Neural cell (in vitro differentiated cells): ENCODE measurements around the gene YWHAE. TPM values are rescaled to one million over a fixed set of nuclear protein-coding genes. Genes with fewer than 3 reads are reported as not detected.

Source experiments
- H2AFZ ChIP-seq: fragments of 200-600, 300-800 bp; sonication (generic), shearing (Covaris generic); 2 replicates; pipeline ENCODE4 v1.6.0; 2014; ENCODE audit warnings: low read depth, mild to moderate bottlenecking, antibody characterized with exemption, low read length, moderate library complexity
- H3F3A ChIP-seq: fragments of 200-600 bp; shearing (Covaris generic); 2 replicates; pipeline ENCODE4 v1.6.1; 2016; ENCODE audit warnings: mild to moderate bottlenecking, moderate library complexity, mixed read lengths, antibody characterized with exemption, low read length; ENCODE audit not compliant: insufficient read depth, poor library complexity, severe bottlenecking
- H3K27ac ChIP-seq: fragments of 200-600, 300-800 bp; sonication (generic), shearing (Covaris generic); 2 replicates; pipeline ENCODE4 v1.5.1; 2014; ENCODE audit warnings: mild to moderate bottlenecking, low read length, moderate library complexity
- H3K27me3 ChIP-seq: fragments of 300-800, 200-600 bp; sonication (generic), shearing (Covaris generic); 2 replicates; pipeline ENCODE4 v1.6.0; 2014; ENCODE audit warnings: mild to moderate bottlenecking, low read depth, low read length, moderate library complexity; ENCODE audit not compliant: insufficient read depth
- H3K36me3 ChIP-seq: fragments of 300-800, 200-600 bp; sonication (generic), shearing (Covaris generic); 2 replicates; pipeline ENCODE4 v1.5.1; 2014; ENCODE audit warnings: mild to moderate bottlenecking, antibody characterized with exemption, low read length, moderate library complexity; ENCODE audit not compliant: insufficient read depth
- H3K4me2 ChIP-seq: fragments of 300-800, 200-600 bp; sonication (generic), shearing (Covaris generic); 2 replicates; pipeline ENCODE4 v1.6.0; 2014; ENCODE audit warnings: mild to moderate bottlenecking, low read length
- H3K4me3 ChIP-seq: fragments of 300-800, 200-600 bp; sonication (generic), shearing (Covaris generic); 2 replicates; pipeline ENCODE4 v1.5.1; 2014; ENCODE audit warnings: mild to moderate bottlenecking, low read length, moderate library complexity
- H3K79me2 ChIP-seq: fragments of 200-600 bp; shearing (Covaris generic); replicated peaks from 2 replicates; pipeline ENCODE4 v1.6.0; 2014; ENCODE audit warnings: mild to moderate bottlenecking, low read length, moderate library complexity; ENCODE audit not compliant: insufficient read depth
- H3K9ac ChIP-seq: fragments of 300-800, 200-600 bp; sonication (generic), shearing (Covaris generic); 2 replicates; pipeline ENCODE4 v1.6.1; 2016; ENCODE audit warnings: mild to moderate bottlenecking, low read length, mixed read lengths
- H3K9me2 ChIP-seq: fragments of 200-600 bp; shearing (Covaris generic); 2 replicates; pipeline ENCODE4 v1.6.1; 2016; ENCODE audit warnings: mild to moderate bottlenecking, low read length, mixed read lengths; ENCODE audit not compliant: insufficient read depth
- H3K9me3 ChIP-seq: fragments of 200-600, 300-800 bp; sonication (generic), shearing (Covaris generic); 2 replicates; pipeline ENCODE4 v1.6.1; 2016; ENCODE audit warnings: mild to moderate bottlenecking, mixed run types, low read length, moderate library complexity, mixed read lengths
- H4K20me1 ChIP-seq: fragments of 200-600 bp; shearing (Covaris generic); 2 replicates; pipeline ENCODE4 v1.6.1; 2016; ENCODE audit warnings: mild to moderate bottlenecking, mixed run types; ENCODE audit not compliant: insufficient read depth
- EP300 ChIP-seq: fragments of 450-650 bp; conservative IDR thresholded peaks from 2 replicates; pipeline ENCODE4 v1.6.1; 2014; ENCODE audit warnings: antibody characterized with exemption, mild to moderate bottlenecking, moderate library complexity; ENCODE audit not compliant: poor library complexity, severe bottlenecking
- EZH2 ChIP-seq: fragments of 200-600, 300-800 bp; shearing (Covaris generic), sonication (generic); IDR thresholded peaks from 2 replicates; pipeline ENCODE4 v1.6.1; 2014; ENCODE audit warnings: antibody characterized with exemption, low read length, borderline replicate concordance, mild to moderate bottlenecking; ENCODE audit not compliant: insufficient read depth, poor library complexity, severe bottlenecking
- MXI1 ChIP-seq: fragments of 450-650 bp; conservative IDR thresholded peaks from 2 replicates; pipeline ENCODE4 v1.6.1; 2014; ENCODE audit warnings: antibody characterized with exemption, mild to moderate bottlenecking; ENCODE audit not compliant: poor library complexity, severe bottlenecking
- POLR2AphosphoS5 ChIP-seq: IDR thresholded peaks from 2 replicates; pipeline ENCODE4 v1.6.1; 2012
- RAD21 ChIP-seq: fragments of 450-650 bp; conservative IDR thresholded peaks from 2 replicates; pipeline ENCODE4 v1.6.1; 2014; ENCODE audit warnings: antibody characterized with exemption, mild to moderate bottlenecking, moderate library complexity
- SMC3 ChIP-seq: fragments of 450-650 bp; conservative IDR thresholded peaks from 2 replicates; pipeline ENCODE4 v1.6.1; 2014; ENCODE audit warnings: antibody characterized with exemption, mild to moderate bottlenecking, moderate library complexity; ENCODE audit not compliant: poor library complexity
- TAF1 ChIP-seq: IDR thresholded peaks from 2 replicates; pipeline ENCODE4 v1.6.1; 2012; ENCODE audit warnings: low read depth
- polyA plus RNA-seq: library from polyadenylated mRNA; depleted of rRNA; stranded (reverse); fragments of >200 nt; gene quantifications from 2 replicates; pipeline ENCODE4 v1.2.3, GENCODE V29; 2014
- TF ChIP-seq, protein P1 (sequence below): IDR thresholded peaks from 2 replicates; pipeline ENCODE4 v1.6.1; 2012; ENCODE audit warnings: borderline replicate concordance
- TF ChIP-seq, protein P2 (sequence below): fragments of 450-650 bp; IDR thresholded peaks from 2 replicates; pipeline ENCODE4 v1.5.1; 2014; ENCODE audit warnings: antibody characterized with exemption, mild to moderate bottlenecking, moderate library complexity; ENCODE audit not compliant: poor library complexity, severe bottlenecking

Gene YWHAE
- polyA plus RNA-seq, 1 donor from 2014 or later: 594 TPM

DNA sequence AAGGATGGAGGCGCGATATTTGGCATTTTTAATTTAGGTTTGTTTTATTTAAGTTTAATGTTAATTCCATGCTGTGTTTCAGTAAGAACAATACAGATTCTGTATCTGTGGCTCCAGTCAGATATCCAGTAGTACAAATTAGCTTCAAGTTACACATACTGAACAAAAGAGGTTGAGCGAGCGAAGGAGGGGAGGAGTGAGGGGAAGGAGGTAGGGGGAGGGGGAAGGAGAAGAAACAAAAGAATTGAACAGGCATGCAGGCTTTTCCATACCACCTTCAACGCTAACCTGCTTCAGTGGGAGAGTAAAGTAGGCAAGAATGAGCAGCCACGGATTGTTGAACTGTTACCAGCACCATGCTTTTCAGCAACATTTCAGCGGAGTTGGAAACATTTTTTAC is 55.5 kb downstream of the YWHAE start:
- Histone ChIP-seq H3K27me3 (no peaks in the 10 kb centered on the region), H3K36me3 (peaks cover 6% of the 10 kb centered on the region), H3K4me3 (no peak overlapping the region), H3K79me2 (peaks cover 35% of the 10 kb centered on the region), H3F3A (no peaks in the 10 kb centered on the region), H3K4me2 (no peak overlapping the region), H2AFZ (no peak overlapping the region), H4K20me1 (peaks cover 13% of the 10 kb centered on the region), H3K9ac (no peak overlapping the region), H3K9me2 (no peaks in the 10 kb centered on the region), H3K27ac (no peak overlapping the region), H3K9me3 (no peaks in the 10 kb centered on the region)
- TF ChIP-seq MXI1 (no peak), SMC3 (no peak), POLR2AphosphoS5 (no peak), RAD21 (no peak), EP300 (no peak), EZH2 (no peak)

DNA sequence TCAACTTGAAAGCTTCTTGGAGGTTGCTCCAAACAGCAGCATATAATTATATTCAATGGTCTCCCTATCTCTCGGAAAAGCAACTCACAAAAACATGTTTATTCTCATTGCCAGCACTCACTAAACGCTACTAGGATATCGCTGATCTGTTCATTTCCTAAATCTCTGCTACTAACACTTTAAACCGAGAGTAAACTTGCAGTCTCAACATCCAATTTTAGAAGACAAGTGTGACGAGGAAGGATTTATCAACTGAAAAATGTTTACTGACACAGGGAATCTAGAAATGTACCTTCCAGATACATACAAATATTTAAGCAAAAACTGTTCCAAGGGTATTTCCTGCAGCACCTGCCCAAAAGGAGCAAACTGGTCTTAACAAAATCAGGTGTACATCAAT is 56.5 kb downstream of the YWHAE start:
- H3K9ac ChIP-seq: no peak overlapping the region
- no peak overlapping the region for H3K4me2 ChIP-seq
- peaks cover 27% of the 10 kb centered on the region for H3K79me2 ChIP-seq
- H3K9me2 ChIP-seq: no peaks in the 10 kb centered on the region
- H4K20me1 ChIP-seq: peaks cover 13% of the 10 kb centered on the region
- H3K9me3 ChIP-seq: no peaks in the 10 kb centered on the region
- no peak overlapping the region for H2AFZ ChIP-seq
- H3F3A ChIP-seq: no peaks in the 10 kb centered on the region
- peaks cover 6% of the 10 kb centered on the region for H3K36me3 ChIP-seq
- no peak overlapping the region for H3K4me3 ChIP-seq
- TF ChIP-seq EZH2 (no peak), MXI1 (no peak), SMC3 (no peak), EP300 (no peak), RAD21 (no peak), TAF1 (no peak), POLR2AphosphoS5 (no peak)
- TF ChIP-seq, protein P1, sequence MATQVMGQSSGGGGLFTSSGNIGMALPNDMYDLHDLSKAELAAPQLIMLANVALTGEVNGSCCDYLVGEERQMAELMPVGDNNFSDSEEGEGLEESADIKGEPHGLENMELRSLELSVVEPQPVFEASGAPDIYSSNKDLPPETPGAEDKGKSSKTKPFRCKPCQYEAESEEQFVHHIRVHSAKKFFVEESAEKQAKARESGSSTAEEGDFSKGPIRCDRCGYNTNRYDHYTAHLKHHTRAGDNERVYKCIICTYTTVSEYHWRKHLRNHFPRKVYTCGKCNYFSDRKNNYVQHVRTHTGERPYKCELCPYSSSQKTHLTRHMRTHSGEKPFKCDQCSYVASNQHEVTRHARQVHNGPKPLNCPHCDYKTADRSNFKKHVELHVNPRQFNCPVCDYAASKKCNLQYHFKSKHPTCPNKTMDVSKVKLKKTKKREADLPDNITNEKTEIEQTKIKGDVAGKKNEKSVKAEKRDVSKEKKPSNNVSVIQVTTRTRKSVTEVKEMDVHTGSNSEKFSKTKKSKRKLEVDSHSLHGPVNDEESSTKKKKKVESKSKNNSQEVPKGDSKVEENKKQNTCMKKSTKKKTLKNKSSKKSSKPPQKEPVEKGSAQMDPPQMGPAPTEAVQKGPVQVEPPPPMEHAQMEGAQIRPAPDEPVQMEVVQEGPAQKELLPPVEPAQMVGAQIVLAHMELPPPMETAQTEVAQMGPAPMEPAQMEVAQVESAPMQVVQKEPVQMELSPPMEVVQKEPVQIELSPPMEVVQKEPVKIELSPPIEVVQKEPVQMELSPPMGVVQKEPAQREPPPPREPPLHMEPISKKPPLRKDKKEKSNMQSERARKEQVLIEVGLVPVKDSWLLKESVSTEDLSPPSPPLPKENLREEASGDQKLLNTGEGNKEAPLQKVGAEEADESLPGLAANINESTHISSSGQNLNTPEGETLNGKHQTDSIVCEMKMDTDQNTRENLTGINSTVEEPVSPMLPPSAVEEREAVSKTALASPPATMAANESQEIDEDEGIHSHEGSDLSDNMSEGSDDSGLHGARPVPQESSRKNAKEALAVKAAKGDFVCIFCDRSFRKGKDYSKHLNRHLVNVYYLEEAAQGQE: no peak
- TF ChIP-seq, protein P2, sequence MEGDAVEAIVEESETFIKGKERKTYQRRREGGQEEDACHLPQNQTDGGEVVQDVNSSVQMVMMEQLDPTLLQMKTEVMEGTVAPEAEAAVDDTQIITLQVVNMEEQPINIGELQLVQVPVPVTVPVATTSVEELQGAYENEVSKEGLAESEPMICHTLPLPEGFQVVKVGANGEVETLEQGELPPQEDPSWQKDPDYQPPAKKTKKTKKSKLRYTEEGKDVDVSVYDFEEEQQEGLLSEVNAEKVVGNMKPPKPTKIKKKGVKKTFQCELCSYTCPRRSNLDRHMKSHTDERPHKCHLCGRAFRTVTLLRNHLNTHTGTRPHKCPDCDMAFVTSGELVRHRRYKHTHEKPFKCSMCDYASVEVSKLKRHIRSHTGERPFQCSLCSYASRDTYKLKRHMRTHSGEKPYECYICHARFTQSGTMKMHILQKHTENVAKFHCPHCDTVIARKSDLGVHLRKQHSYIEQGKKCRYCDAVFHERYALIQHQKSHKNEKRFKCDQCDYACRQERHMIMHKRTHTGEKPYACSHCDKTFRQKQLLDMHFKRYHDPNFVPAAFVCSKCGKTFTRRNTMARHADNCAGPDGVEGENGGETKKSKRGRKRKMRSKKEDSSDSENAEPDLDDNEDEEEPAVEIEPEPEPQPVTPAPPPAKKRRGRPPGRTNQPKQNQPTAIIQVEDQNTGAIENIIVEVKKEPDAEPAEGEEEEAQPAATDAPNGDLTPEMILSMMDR: no peak
- no peaks in the 10 kb centered on the region for H3K27me3 ChIP-seq
- no peak overlapping the region for H3K27ac ChIP-seq
